Renal pelvis (tissue), 4 donors: ENCODE data around the gene KRTAP29-1. TPM values are rescaled to one million over a fixed set of nuclear protein-coding genes. Genes with fewer than 3 reads are reported as not detected.

Experiments
- DNase-seq: peaks from one replicate; pipeline ENCODE4 v3.0.0-alpha.2; 2013
- polyA plus RNA-seq, 3 donors: library from polyadenylated mRNA; unstranded; fragments of 120-200 nt; gene quantifications; one replicate each; pipeline ENCODE4 v1.2.1, GENCODE V29; 2013; ENCODE audit not compliant: insufficient read length in 3 of 3

KRTAP29-1 gene
- polyA plus RNA-seq, 3 donors: not detected

DNA sequence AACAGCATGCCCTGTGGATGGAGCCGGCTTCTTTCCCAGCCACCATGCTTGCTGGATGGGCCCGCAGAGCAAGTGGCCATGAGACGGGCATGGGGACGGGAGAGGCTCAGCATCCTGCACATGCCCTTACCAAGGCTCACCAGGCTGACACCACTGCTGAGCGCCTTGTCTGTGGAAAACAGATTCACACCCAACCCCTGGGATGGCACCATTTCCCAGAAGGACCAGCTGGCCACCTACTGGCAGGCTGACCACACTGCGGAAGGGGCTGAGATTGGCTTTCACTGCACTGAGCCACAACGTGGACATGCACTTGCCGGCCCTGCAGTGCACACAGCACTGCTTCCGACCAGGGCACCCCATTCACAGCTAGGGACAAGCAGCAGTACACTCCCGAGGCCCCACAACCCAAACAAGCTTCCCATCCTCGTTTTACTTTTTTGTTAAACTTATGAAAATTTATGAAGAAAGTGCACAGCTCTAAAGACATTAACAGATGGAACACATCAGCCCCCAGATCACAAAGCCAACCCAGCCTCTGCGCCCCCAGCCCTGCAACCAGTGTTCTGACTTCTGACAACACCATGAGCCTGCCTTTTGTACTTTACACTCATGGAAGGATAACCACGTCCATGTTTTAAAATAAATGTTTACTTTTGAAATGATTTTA, 26.8 kb upstream of the KRTAP29-1 start:
- no peak for DNase-seq

DNA sequence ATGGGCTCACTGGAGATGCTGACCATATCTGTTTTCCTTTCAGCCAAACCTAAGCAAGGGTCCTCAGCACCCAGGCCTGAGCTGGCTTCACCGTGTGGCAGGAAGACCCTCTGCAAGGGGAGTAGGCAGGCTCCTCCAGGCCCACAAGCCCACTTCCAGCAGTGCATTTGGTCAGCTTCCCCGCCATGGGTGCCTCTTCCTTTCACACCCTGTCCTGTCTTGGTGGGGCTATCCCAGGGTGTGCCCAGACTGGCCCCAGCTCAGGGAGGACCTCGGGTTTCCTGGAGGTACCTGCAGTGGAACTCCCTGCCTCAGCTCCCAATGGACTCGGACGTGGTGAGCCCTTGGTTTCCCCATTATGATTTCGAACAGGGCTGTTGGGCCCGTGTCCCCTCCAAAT, 25.6 kb upstream of the KRTAP29-1 start:
- no peak for DNase-seq

DNA sequence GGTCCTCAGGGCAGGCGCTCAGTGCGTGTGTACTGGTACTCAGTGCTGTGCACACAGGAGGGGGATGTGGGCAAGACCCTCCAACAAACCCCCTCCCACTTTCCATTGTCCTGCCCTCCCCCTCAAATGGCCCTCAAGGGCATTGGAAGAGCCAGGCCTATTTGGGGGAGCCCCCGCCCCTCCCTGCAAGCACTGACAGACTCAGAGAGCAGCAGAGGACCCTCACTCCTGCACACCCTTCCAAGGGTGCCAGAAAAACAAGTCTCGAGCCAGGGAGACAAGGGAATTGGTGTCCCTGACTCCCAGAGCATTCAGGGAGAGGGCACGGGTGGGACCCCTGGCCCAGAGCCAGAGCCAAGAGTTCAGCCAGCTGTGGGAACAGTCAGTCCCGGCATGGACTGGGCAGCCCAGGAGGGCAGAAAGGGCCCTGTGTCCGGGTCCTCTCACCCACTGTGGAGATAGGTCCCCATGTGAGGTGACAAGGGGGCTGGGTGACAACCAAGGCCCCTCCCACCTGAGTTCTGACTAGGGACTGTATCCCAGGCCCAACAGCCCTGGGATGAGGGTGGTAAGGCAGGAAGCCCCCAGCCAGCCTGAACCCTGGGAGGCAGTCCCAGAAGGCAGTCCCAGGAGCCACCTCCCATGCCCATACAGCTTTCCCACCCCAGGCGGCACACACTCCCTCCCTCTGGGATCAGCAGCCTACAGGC, 24.9 kb upstream of the KRTAP29-1 start:
- no peak for DNase-seq

GRCh38 chr17:41326173-41327145, 23.8 kb upstream of the KRTAP29-1 start:
- no peak for DNase-seq

DNA sequence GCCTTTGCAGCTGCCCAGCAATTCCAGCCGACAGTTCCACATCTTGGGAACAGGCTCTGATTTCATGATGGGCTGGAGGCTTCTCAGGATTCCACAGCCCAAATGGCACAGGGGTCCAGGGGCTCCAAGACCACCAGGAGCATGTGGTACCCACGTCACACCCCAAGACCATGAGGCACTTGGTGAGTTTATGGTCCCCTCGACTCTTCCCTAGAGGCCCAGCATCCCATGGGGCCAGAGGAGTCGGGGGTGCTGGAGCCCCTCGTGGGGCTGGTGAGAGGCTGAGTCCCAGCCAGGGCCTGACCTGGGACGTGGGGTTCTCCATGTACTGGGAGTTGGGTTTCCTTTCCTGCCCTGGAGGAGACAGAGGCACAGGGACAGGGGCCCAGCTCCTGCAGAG, 23.0 kb upstream of the KRTAP29-1 start:
- DNase-seq: no peak

DNA sequence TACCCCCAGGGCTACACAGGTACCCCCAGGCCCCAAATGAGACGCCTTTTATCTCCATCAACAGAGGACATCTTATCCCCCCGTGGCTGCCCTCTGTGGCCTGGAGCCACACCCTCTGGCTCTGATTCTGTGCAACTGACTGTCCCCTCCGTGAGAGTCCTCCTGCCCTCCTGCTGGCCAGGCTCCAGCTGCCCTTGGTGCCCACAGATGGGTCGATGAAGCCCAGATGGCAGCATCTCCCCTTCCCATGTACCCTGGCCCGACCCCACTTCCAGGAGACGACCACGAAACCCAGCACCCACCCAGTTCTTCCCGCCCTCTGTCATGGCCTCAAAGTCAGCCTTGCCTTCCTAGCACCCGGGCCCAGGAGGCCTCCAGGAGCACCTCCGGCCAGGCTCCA, 22.5 kb upstream of the KRTAP29-1 start:
- no peak for DNase-seq

DNA sequence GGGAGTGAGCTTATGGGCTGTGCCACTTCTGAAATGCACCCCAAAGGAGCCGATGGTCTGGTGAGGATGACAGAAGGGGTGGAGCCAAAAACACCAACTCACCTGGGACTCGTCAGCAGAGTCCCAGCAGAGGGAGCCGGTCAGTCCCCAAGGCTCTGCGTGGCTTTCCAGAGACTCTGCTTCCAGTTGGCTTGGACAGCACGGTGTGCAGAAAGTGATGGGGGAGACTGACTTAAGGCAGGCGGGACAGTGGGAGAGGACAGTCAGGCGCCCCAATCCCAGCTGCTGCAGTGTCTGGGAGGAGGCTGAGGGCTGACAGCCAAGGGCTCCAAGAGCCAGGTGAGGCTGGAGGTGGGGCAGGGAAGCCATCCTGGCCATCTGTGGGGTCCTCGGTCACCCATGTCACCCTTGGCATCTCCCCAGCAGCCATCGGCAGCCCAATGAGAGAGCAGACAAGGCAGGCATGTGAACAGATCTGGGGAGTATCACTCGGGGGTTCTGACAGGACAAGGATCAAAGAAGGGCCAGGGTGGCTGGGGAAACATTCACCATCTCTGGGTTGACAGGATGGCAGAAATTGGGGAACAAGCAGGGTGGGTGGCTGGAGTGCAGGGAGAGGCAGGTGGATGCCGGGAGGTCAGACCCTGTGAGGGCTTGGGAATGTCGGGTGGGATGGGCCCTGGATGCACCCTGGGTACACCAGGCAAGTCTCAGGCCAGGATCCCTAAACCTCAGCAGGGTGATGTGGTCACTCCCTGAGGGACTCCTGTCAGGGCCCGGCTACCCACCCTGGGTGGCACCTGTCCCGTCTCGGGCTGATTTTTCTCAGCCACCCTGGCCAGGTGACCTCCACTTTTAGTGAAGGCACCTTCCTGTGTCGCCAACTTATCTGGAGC, 21.8 kb upstream of the KRTAP29-1 start:
- no peak for DNase-seq

GRCh38 chr17:41322903-41323895, 20.5 kb upstream of the KRTAP29-1 start:
- DNase-seq: no peak

DNA sequence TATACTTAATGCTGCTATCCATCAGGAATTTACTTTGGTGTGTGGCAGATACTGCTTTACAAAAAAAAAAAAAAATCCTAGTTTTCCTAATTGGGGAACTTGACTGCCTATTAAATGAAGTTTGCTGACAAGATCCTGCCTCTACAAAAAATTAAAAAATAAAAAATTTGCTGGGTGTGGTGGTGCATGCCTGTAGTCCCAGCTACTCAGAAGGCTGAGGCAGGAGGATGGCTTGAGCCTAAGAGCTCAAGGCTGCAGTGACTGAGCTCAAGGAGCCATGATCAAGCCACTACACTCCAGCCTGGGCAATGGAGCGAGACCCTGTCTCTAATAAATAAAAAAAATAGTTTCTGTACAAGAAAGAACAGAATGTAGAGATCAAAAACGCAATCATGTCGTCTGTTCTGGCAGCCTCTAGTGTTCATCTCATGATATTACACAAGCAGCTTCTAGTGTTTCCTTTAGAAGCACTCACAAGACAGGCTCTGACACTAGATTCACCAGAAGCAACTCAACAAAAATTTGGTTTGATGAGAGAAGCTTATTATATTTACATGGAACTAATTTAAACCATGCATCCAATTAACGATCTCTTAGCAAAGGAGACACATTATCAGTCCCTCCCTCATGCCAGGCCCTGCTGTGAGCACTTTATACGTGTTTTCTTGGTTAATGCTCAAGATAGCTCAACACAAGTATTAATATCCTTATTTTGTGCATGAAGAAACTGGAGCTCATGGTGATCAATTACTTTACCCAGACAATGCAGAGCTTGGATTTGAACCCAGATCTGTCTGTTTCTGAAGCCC, 19.6 kb upstream of the KRTAP29-1 start:
- DNase-seq: no peak

GRCh38 chr17:41318231-41318630, 15.6 kb upstream of the KRTAP29-1 start:
- no peak for DNase-seq

DNA sequence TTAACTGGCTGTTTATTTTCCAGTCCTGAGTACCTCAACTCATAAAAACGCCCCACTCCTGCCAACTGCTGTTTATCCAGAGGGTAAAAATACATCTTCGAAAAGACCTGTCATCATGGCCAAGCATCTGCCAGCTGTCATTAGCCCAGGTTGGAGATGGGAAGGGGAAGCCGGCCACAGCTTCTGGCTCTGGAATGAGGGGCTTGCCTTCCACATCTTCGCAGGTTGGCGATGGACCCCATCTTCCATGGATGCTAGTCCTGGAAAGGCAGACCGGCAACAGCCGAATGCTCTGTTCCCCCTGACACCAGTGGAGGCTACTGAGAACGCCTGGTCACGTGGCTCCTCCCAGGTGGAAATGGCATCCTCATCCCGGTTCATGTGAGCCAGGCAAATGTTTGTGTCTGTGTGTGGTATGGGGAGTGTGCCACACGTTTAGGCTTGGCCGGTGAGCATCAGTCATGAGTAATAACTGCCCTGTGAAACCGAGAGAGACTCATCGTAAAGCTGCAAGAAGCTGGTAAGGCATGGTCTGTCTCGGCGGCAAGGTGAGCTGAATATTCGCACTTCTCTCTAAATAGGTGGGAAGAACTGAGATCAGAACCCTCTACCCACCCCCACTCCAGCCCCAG, 13.3 kb upstream of the KRTAP29-1 start:
- no peak for DNase-seq

GRCh38 chr17:41315204-41315794, 12.6 kb upstream of the KRTAP29-1 start, which contains the start of gene KRTAP17-1:
Gene KRTAP17-1 (minus strand): TSS chr17:41315710. CDS start chr17:41315650, 60 bp downstream.
- no peak for DNase-seq

- no peak for DNase-seq
Observed at GRCh38 chr17:41311111-41311510, 8.5 kb upstream of the KRTAP29-1 start.

GRCh38 chr17:41308918-41309359, 6.3 kb upstream of the KRTAP29-1 start, which contains the start of gene KRTAP16-1:
Gene KRTAP16-1 (minus strand): TSS chr17:41309309. CDS start chr17:41309253, 56 bp downstream.
- DNase-seq: no peak

DNA sequence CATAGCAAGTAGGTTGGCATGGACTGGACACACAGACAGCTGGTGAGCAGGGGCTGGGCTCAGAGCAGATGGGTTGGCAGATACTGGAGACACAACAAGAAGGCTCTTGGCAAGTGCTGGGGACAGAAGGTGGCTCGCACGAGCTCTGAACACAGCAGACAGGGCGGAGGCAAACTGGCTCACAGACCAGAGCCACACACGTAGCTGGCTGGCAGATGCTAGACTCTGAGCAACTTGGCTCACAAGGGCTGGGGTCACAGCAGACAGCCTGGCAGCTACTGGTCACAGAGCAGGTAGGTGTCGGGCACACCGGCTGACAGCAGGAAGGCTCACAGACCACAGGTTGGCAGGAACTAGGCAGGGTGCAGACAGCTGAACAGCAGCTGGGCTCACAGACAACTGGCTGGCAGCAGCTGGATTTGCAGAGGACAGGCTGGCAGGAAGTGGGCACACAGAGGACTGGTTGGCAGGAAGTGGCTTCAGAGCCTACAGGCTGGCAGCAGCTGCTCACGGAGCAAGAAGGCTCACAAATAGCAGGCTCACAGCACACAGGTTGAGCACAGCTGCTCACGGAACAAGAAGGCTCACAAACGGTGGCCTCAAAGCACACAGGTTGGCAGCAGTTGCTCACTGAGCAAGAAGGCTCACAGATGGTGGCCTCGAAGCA, 5.7 kb upstream of the KRTAP29-1 start:
- no peak for DNase-seq

GRCh38 chr17:41307647-41308046, 5.0 kb upstream of the KRTAP29-1 start:
- DNase-seq: no peak

GRCh38 chr17:41304091-41304490, 1.4 kb upstream of the KRTAP29-1 start:
- DNase-seq: no peak
